Lower leg skin (tissue), 4 donors: ENCODE data around the gene DNAAF1. TPM values are rescaled to one million over a fixed set of nuclear protein-coding genes. Genes with fewer than 3 reads are reported as not detected.

Experiments used
- DNase-seq, 2 donors: peaks; one replicate each; pipeline ENCODE4 v3.0.0-alpha.2; 2019; ENCODE audit warnings: low spot score in 2 of 2
- H3K4me3 ChIP-seq: fragments of 200-600 bp; sonication (generic); 2 replicates; pipeline ENCODE4 v1.5.1; 2017; ENCODE audit warnings: mild to moderate bottlenecking, low read depth; ENCODE audit not compliant: poor library complexity, severe bottlenecking
- CTCF ChIP-seq, 3 donors: fragments of 450-650 bp; IDR thresholded peaks; one replicate each; pipeline ENCODE4 v1.5.1; 2016; ENCODE audit warnings: antibody characterized with exemption in 3 of 3, mild to moderate bottlenecking in 3 of 3, moderate library complexity in 2 of 3
- POLR2A ChIP-seq, 2 donors: fragments of 450-650 bp; IDR thresholded peaks; one replicate each; pipeline ENCODE4 v1.6.1; 2016 to 2017; ENCODE audit warnings: antibody characterized with exemption in 2 of 2, mild to moderate bottlenecking in 1 of 2, moderate library complexity in 1 of 2
- WGBS, 2 donors: methylation state at CpG; one replicate each; pipeline ENCODE4 v1.1.5; 2018; 5-methylcytosine and 5-hydroxymethylcytosine counted together
- intact Hi-C: fragments of 100-400 bp; cut with DNase I; formaldehyde crosslinking; loops from one replicate; pipeline ENCODE4 v1.15.0; 2023; ENCODE audit warnings: low total_unique reads
- total RNA-seq, 4 donors: library from RNA; depleted of rRNA; stranded (reverse); fragments of >200 nt; gene quantifications; one replicate each; pipeline ENCODE4 v1.1.0, GENCODE V29; 2016

The DNAAF1 gene
- total RNA-seq, 4 donors from 2014 or later: 0.71 to 1.0 TPM; not detected in 2

GRCh38 chr16:84119368-84119767 lies 25.7 kb upstream of the DNAAF1 start:
- DNase-seq: no peak
- TF ChIP-seq POLR2A (IDR thresholded peaks at IDR 0.05): no peak
- no peak for TF ChIP-seq CTCF (IDR thresholded peaks at IDR 0.05)
- no peak overlapping the region for H3K4me3 ChIP-seq
- intact Hi-C loops: no loop called here
- 51 to 52% methylated on average over 13 of the region's 13 CpGs for WGBS, 2 donors

GRCh38 chr16:84120023-84120422 lies 25.1 kb upstream of the DNAAF1 start:
- DNase-seq: no peak
- intact Hi-C loops: no loop called here
- no peak for TF ChIP-seq CTCF (IDR thresholded peaks at IDR 0.05)
- no peak for TF ChIP-seq POLR2A (IDR thresholded peaks at IDR 0.05)
- no peak overlapping the region for H3K4me3 ChIP-seq
- WGBS, 2 donors: 53 to 66% methylated on average over 5 of the region's 5 CpGs

GRCh38 chr16:84121007-84121406 lies 24.1 kb upstream of the DNAAF1 start:
- TF ChIP-seq POLR2A (IDR thresholded peaks at IDR 0.05): no peak
- WGBS, 2 donors: 90% methylated on average over 10 of the region's 10 CpGs
- no peak overlapping the region for H3K4me3 ChIP-seq
- DNase-seq: no peak
- intact Hi-C loops: no loop called here

- TF ChIP-seq POLR2A (IDR thresholded peaks at IDR 0.05) (no peak), CTCF (IDR thresholded peaks at IDR 0.05) (no peak)
- 85 to 86% methylated on average over 7 of the region's 7 CpGs for WGBS, 2 donors
- no peak for DNase-seq
- no peak overlapping the region for H3K4me3 ChIP-seq
- intact Hi-C loops: no loop called here
Observed at GRCh38 chr16:84124257-84125073, 20.6 kb upstream of the DNAAF1 start.

GRCh38 chr16:84131117-84131516 lies 14.0 kb upstream of the DNAAF1 start:
- 81 to 88% methylated on average over 5 of the region's 5 CpGs for WGBS, 2 donors
- DNase-seq: no peak
- TF ChIP-seq CTCF (IDR thresholded peaks at IDR 0.05): no peak
- TF ChIP-seq POLR2A (IDR thresholded peaks at IDR 0.05): no peak
- no peak overlapping the region for H3K4me3 ChIP-seq
- intact Hi-C loops: no loop called here

- no peak for DNase-seq
- H3K4me3 ChIP-seq: no peak overlapping the region
- intact Hi-C loops: no loop called here
- 87 to 90% methylated on average over 7 of the region's 7 CpGs for WGBS, 2 donors
- TF ChIP-seq CTCF (IDR thresholded peaks at IDR 0.05) (no peak), POLR2A (IDR thresholded peaks at IDR 0.05) (no peak)
Observed at GRCh38 chr16:84132527-84133285, 12.4 kb upstream of the DNAAF1 start.
